ENCODE measurements around the gene POC1B.

The POC1B gene

DNA sequence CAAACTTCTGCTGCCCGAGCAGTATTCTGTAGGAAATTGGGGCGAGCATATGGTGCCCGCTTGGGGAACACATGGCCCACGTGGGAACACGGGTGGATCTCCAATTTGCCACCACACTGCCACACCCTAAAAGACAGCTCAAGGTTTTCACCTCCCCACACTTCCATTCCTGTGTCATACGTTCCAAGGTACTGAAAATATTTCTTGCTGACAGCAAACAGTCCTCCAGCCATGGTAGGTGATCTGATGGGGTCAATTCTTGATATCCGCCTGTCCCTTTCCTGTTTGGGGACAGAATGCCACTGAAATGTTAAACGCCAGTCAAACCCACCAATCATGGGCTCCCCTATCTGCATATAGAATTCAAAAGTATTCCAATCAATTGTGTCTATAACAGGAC, 2.5 kb downstream of the POC1B start:
- TF ChIP-seq, protein P1, sequence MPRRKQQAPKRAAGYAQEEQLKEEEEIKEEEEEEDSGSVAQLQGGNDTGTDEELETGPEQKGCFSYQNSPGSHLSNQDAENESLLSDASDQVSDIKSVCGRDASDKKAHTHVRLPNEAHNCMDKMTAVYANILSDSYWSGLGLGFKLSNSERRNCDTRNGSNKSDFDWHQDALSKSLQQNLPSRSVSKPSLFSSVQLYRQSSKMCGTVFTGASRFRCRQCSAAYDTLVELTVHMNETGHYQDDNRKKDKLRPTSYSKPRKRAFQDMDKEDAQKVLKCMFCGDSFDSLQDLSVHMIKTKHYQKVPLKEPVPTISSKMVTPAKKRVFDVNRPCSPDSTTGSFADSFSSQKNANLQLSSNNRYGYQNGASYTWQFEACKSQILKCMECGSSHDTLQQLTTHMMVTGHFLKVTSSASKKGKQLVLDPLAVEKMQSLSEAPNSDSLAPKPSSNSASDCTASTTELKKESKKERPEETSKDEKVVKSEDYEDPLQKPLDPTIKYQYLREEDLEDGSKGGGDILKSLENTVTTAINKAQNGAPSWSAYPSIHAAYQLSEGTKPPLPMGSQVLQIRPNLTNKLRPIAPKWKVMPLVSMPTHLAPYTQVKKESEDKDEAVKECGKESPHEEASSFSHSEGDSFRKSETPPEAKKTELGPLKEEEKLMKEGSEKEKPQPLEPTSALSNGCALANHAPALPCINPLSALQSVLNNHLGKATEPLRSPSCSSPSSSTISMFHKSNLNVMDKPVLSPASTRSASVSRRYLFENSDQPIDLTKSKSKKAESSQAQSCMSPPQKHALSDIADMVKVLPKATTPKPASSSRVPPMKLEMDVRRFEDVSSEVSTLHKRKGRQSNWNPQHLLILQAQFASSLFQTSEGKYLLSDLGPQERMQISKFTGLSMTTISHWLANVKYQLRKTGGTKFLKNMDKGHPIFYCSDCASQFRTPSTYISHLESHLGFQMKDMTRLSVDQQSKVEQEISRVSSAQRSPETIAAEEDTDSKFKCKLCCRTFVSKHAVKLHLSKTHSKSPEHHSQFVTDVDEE (CRISPR knock-in tag; IDR thresholded peaks at IDR 0.05): no peak
- TF ChIP-seq, protein P2, sequence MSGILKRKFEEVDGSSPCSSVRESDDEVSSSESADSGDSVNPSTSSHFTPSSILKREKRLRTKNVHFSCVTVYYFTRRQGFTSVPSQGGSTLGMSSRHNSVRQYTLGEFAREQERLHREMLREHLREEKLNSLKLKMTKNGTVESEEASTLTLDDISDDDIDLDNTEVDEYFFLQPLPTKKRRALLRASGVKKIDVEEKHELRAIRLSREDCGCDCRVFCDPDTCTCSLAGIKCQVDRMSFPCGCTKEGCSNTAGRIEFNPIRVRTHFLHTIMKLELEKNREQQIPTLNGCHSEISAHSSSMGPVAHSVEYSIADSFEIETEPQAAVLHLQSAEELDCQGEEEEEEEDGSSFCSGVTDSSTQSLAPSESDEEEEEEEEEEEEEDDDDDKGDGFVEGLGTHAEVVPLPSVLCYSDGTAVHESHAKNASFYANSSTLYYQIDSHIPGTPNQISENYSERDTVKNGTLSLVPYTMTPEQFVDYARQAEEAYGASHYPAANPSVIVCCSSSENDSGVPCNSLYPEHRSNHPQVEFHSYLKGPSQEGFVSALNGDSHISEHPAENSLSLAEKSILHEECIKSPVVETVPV (CRISPR knock-in tag; IDR thresholded peaks at IDR 0.05): no peak
- TF ChIP-seq ZFP30 (CRISPR knock-in tag; IDR thresholded peaks at IDR 0.05): no peak
- TF ChIP-seq TCF4 (CRISPR knock-in tag; IDR thresholded peaks at IDR 0.05; ENCODE audit: borderline replicate concordance): no peak
- TF ChIP-seq OSR1 (CRISPR knock-in tag; IDR thresholded peaks at IDR 0.05): no peak
- TF ChIP-seq CSDC2 (CRISPR knock-in tag; IDR thresholded peaks at IDR 0.05): no peak
- no peak for TF ChIP-seq ZNF70 (CRISPR knock-in tag; IDR thresholded peaks at IDR 0.05)
- no peak for TF ChIP-seq TOX (CRISPR knock-in tag; IDR thresholded peaks at IDR 0.05; ENCODE audit: borderline replicate concordance)
- TF ChIP-seq, protein P3, sequence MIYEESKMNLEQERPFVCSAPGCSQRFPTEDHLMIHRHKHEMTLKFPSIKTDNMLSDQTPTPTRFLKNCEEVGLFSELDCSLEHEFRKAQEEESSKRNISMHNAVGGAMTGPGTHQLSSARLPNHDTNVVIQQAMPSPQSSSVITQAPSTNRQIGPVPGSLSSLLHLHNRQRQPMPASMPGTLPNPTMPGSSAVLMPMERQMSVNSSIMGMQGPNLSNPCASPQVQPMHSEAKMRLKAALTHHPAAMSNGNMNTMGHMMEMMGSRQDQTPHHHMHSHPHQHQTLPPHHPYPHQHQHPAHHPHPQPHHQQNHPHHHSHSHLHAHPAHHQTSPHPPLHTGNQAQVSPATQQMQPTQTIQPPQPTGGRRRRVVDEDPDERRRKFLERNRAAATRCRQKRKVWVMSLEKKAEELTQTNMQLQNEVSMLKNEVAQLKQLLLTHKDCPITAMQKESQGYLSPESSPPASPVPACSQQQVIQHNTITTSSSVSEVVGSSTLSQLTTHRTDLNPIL (CRISPR knock-in tag; IDR thresholded peaks at IDR 0.05; ENCODE audit: low read depth): no peak
- no peak for TF ChIP-seq PPARA (CRISPR knock-in tag; IDR thresholded peaks at IDR 0.05; ENCODE audit: borderline replicate concordance)
- TF ChIP-seq, protein P4, sequence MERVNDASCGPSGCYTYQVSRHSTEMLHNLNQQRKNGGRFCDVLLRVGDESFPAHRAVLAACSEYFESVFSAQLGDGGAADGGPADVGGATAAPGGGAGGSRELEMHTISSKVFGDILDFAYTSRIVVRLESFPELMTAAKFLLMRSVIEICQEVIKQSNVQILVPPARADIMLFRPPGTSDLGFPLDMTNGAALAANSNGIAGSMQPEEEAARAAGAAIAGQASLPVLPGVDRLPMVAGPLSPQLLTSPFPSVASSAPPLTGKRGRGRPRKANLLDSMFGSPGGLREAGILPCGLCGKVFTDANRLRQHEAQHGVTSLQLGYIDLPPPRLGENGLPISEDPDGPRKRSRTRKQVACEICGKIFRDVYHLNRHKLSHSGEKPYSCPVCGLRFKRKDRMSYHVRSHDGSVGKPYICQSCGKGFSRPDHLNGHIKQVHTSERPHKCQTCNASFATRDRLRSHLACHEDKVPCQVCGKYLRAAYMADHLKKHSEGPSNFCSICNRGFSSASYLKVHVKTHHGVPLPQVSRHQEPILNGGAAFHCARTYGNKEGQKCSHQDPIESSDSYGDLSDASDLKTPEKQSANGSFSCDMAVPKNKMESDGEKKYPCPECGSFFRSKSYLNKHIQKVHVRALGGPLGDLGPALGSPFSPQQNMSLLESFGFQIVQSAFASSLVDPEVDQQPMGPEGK (CRISPR knock-in tag; IDR thresholded peaks at IDR 0.05; ENCODE audit: borderline replicate concordance): no peak
- ATAC-seq: no peak

DNA sequence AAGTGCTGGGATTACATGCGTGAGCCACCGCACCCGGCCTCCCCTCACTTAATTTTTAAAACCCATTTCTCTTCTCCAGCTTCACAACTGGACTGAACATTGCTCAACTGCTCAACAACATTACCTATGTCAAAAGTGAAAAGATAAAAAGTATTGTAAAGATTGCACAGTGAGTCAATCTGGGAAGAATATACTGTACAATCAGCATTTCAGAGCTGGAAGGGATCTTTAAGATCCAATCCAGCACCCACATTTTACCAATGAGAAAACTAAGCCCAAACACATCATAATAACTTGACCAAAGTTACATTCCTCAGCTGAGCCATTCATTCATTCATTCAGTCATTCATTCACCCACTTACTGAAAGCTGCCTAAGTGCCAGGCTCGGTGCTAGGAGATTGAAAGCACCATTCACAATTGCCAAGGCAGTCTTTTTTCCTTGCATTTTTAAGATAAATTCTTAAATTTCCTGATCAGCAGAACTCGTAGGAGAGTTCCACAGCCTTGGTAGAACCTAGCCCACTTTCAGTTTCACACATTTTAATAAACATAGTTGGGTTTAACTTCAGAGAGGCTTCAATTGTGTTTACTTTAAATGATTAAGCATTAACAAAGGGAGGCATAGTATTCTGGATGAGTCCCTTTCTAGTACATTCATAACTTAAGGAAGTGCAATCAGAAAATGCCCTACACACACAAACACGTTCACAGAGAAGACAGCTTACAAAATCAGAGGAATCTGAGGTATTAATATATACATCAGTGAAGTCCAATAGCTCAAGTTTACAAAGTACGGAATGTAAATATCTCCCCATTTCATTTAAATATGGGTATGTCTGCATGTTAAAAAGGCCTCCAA, 4.3 kb downstream of the POC1B start:
- TF ChIP-seq RARB (CRISPR knock-in tag; IDR thresholded peaks at IDR 0.05) (no peak), TCF4 (CRISPR knock-in tag; IDR thresholded peaks at IDR 0.05; ENCODE audit: borderline replicate concordance) (no peak)
- TF ChIP-seq, protein P4 (CRISPR knock-in tag; IDR thresholded peaks at IDR 0.05; ENCODE audit: borderline replicate concordance): no peak
- ATAC-seq: no peak

DNA sequence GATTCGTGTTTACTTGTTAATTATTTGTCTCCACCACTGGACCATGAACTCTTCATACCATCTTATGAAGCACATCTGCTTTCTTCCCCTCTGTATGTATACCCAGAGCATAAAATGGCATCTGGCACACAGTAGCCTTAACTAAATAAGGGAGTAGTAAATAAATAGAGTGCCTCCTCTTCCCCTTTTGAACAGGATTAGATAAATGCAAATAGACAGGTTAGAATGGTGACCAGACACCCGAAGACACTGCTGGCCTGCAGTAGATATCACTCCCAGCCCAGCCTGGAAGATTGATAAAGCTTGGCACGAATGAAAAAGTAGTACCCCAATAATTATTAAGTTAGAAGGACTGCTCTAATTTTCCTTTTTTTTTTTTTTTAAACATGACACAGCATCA, 8.1 kb downstream of the POC1B start:
- TF ChIP-seq, protein P5, sequence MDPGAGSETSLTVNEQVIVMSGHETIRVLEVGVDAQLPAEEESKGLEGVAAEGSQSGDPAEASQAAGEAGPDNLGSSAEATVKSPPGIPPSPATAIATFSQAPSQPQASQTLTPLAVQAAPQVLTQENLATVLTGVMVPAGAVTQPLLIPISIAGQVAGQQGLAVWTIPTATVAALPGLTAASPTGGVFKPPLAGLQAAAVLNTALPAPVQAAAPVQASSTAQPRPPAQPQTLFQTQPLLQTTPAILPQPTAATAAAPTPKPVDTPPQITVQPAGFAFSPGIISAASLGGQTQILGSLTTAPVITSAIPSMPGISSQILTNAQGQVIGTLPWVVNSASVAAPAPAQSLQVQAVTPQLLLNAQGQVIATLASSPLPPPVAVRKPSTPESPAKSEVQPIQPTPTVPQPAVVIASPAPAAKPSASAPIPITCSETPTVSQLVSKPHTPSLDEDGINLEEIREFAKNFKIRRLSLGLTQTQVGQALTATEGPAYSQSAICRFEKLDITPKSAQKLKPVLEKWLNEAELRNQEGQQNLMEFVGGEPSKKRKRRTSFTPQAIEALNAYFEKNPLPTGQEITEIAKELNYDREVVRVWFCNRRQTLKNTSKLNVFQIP (CRISPR knock-in tag; IDR thresholded peaks at IDR 0.05; ENCODE audit: borderline replicate concordance, low read depth): no peak
- TF ChIP-seq, protein P3 (CRISPR knock-in tag; IDR thresholded peaks at IDR 0.05; ENCODE audit: low read depth): no peak
- no peak for TF ChIP-seq RARB (CRISPR knock-in tag; IDR thresholded peaks at IDR 0.05)
- no peak for TF ChIP-seq ZFP30 (CRISPR knock-in tag; IDR thresholded peaks at IDR 0.05)
- no peak for ATAC-seq

Measured in SK-N-SH treated with all-trans-retinoic acid at 6 μM for 48 hours (cell line).